Measurements from ENCODE around the gene TMC4. TPM values are rescaled to one million over a fixed set of nuclear protein-coding genes. Genes with fewer than 3 reads are reported as not detected.
"Not testable (repeated sequence)": the region's sequence is repeated elsewhere in the genome, so short reads cannot be mapped to it uniquely, and the experiment has no call there.

Gene TMC4
- total RNA-seq, 1 experiment from 2014 or later = 13.4 TPM

- Histone ChIP-seq H3F3A (ENCODE audit: low read length, unreplicated experiment) (peaks cover 33% of the 10 kb centered on the region), H3K9me2 (replicated peaks; ENCODE audit: low read length) (no peaks in the 10 kb centered on the region), H3K79me2 (ENCODE audit: low read length) (peaks cover 61% of the 10 kb centered on the region), H3K36me3 (ENCODE audit: low read depth, low read length) (peaks cover 52% of the 10 kb centered on the region), H3K27me3 (ENCODE audit: low read length) (no peaks in the 10 kb centered on the region), H3K9me3 (ENCODE audit: low read length) (no peaks in the 10 kb centered on the region), H3K4me1 (ENCODE audit: insufficient read depth, low read length) (peaks cover 47% of the 10 kb centered on the region), H2AFZ (ENCODE audit: low read length) (no peak overlapping the region), H4K20me1 (ENCODE audit: low read length) (peaks cover 72% of the 10 kb centered on the region), H3K4me3 (ENCODE audit: low read length) (no peak overlapping the region), H3K27ac (ENCODE audit: low read length) (no peak overlapping the region), H3K9ac (ENCODE audit: low read length) (no peak overlapping the region), H3K4me2 (ENCODE audit: low read length) (peak overlapping the region; percentile 32; the same call in 1 of the 2 replicates)
- ChIA-PET CTCF (no interaction called here), POLR2A (ENCODE audit: unreplicated experiment) (interaction anchor here (1.6 kb wide), 1 partner anchor 18 kb away, joined by 18 read pairs; the partner anchor contains the start of genes MBOAT7 and TSEN34)
- DNase-seq = peak; percentile 39
- peak; percentile 3 for ATAC-seq
- intact Hi-C loops (cut with micrococcal nuclease) = no loop called here
- TF ChIP-seq EZH2phosphoT487 (IDR thresholded peaks at IDR 0.05; ENCODE audit: borderline replicate concordance, low read length) = no peak
- no TSS peak for BruUV-seq (replicated peaks)
Measured at GRCh38 chr19:54208784-54209057, 35.8 kb upstream of the TMC4 start.

- Histone ChIP-seq H3K36me3 (ENCODE audit: low read depth, low read length) (peaks cover 58% of the 10 kb centered on the region), H3K4me1 (ENCODE audit: insufficient read depth, low read length) (peaks cover 53% of the 10 kb centered on the region), H3K9me3 (ENCODE audit: low read length) (no peaks in the 10 kb centered on the region), H3K27me3 (ENCODE audit: low read length) (no peaks in the 10 kb centered on the region), H3K4me2 (ENCODE audit: low read length) (no peak overlapping the region), H3K9ac (ENCODE audit: low read length) (no peak overlapping the region), H2AFZ (ENCODE audit: low read length) (no peak overlapping the region), H3F3A (ENCODE audit: low read length, unreplicated experiment) (peaks cover 36% of the 10 kb centered on the region), H4K20me1 (ENCODE audit: low read length) (peaks cover 78% of the 10 kb centered on the region), H3K79me2 (ENCODE audit: low read length) (peaks cover 66% of the 10 kb centered on the region), H3K4me3 (ENCODE audit: low read length) (no peak overlapping the region), H3K27ac (ENCODE audit: low read length) (no peak overlapping the region), H3K9me2 (replicated peaks; ENCODE audit: low read length) (no peaks in the 10 kb centered on the region)
- intact Hi-C loops (cut with micrococcal nuclease) = no loop called here
- DNase-seq (peak; percentile 35), ATAC-seq (peak; percentile 2; the same call in 1 of the 2 replicates)
- POLR2A ChIA-PET (ENCODE audit: unreplicated experiment) = no interaction called here
- BruUV-seq (replicated peaks) = no TSS peak
- CTCF ChIA-PET = no interaction called here
- no peak for TF ChIP-seq EZH2phosphoT487 (IDR thresholded peaks at IDR 0.05; ENCODE audit: borderline replicate concordance, low read length)
- TF ChIP-seq EZH2 (IDR thresholded peaks at IDR 0.05; ENCODE audit: low read length, unreplicated experiment) = no peak
- no peak for TF ChIP-seq CTCF (conservative IDR thresholded peaks at IDR 0.05; ENCODE audit: low read depth, low read length)
Measured at GRCh38 chr19:54207983-54208783, 35.2 kb upstream of the TMC4 start.

DNA sequence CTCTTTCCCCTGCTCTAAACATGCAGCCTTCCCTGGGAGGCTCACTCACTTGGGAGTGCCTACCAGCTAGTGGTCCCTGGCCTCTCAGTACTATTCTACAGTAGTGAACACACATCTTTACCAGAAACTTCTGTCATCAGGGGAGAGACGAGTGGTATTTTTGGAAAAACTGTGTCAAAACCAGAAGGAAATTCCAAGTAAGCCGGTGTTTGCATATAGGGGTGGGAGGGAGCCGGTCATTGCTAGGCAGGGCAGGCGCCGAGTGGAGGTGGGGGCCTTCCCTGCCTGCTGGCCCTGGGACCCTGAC is 34.7 kb upstream of the TMC4 start:
- H3F3A ChIP-seq (ENCODE audit: low read length, unreplicated experiment) = peaks cover 41% of the 10 kb centered on the region
- POLR2A ChIA-PET (ENCODE audit: unreplicated experiment) = no interaction called here
- BruUV-seq (replicated peaks) = no TSS peak
- CTCF ChIA-PET = no interaction called here
- H3K4me2 ChIP-seq (ENCODE audit: low read length) = no peak overlapping the region
- H3K27me3 ChIP-seq (ENCODE audit: low read length) = no peaks in the 10 kb centered on the region
- peaks cover 58% of the 10 kb centered on the region for H3K4me1 ChIP-seq (ENCODE audit: insufficient read depth, low read length)
- ATAC-seq = no peak
- peaks cover 63% of the 10 kb centered on the region for H3K36me3 ChIP-seq (ENCODE audit: low read depth, low read length)
- H3K9me2 ChIP-seq (replicated peaks; ENCODE audit: low read length) = no peaks in the 10 kb centered on the region
- H3K9me3 ChIP-seq (ENCODE audit: low read length) = no peaks in the 10 kb centered on the region
- no peak overlapping the region for H3K9ac ChIP-seq (ENCODE audit: low read length)
- TF ChIP-seq EZH2 (IDR thresholded peaks at IDR 0.05; ENCODE audit: low read length, unreplicated experiment) = no peak
- no peak for TF ChIP-seq EZH2phosphoT487 (IDR thresholded peaks at IDR 0.05; ENCODE audit: borderline replicate concordance, low read length)
- no peak for TF ChIP-seq CTCF (conservative IDR thresholded peaks at IDR 0.05; ENCODE audit: low read depth, low read length)
- no peak overlapping the region for H3K27ac ChIP-seq (ENCODE audit: low read length)
- no peak overlapping the region for H3K4me3 ChIP-seq (ENCODE audit: low read length)
- no peak overlapping the region for H2AFZ ChIP-seq (ENCODE audit: low read length)
- no peak for DNase-seq
- intact Hi-C loops (cut with micrococcal nuclease) = no loop called here
- peaks cover 70% of the 10 kb centered on the region for H3K79me2 ChIP-seq (ENCODE audit: low read length)
- peaks cover 83% of the 10 kb centered on the region for H4K20me1 ChIP-seq (ENCODE audit: low read length)

DNA sequence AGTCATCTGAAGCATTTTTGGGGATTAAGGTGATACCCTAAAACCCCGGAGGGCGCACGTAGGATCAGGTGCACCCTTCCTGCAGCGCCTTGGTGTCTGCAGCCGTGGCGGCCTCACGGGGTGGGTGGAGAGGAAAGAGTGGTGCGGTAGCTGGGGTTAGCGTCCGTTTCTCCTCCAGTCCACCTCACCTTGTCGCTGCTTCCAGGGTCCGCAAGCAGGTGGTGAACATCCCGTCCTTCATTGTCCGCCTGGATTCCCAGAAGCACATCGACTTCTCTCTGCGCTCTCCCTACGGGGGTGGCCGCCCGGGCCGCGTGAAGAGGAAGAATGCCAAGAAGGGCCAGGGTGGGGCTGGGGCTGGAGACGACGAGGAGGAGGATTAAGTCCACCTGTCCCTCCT is 34.2 kb upstream of the TMC4 start:
- not testable (repeated sequence) for H3K9me2 ChIP-seq (replicated peaks; ENCODE audit: low read length)

More for the DNA sequence above, 34.2 kb upstream of the TMC4 start:
- H3K9me3 ChIP-seq (ENCODE audit: low read length); H3K27me3 ChIP-seq (ENCODE audit: low read length); POLR2A ChIA-PET (ENCODE audit: unreplicated experiment); DNase-seq; H3K9ac ChIP-seq (ENCODE audit: low read length); BruUV-seq (replicated peaks); H3K4me3 ChIP-seq (ENCODE audit: low read length); ATAC-seq; H3K27ac ChIP-seq (ENCODE audit: low read length); H2AFZ ChIP-seq (ENCODE audit: low read length); intact Hi-C loops (cut with micrococcal nuclease); H3K4me2 ChIP-seq (ENCODE audit: low read length): not testable (repeated sequence)
- CTCF ChIA-PET = interaction anchor here (0.6 kb wide), 1 partner anchor 39 kb away, joined by 4 read pairs; no protein-coding TSS in a partner anchor
- peaks cover 62% of the 10 kb centered on the region for H3K4me1 ChIP-seq (ENCODE audit: insufficient read depth, low read length)
- H3K36me3 ChIP-seq (ENCODE audit: low read depth, low read length) = peaks cover 68% of the 10 kb centered on the region
- peaks cover 71% of the 10 kb centered on the region for H3K79me2 ChIP-seq (ENCODE audit: low read length)
- H3F3A ChIP-seq (ENCODE audit: low read length, unreplicated experiment) = peaks cover 44% of the 10 kb centered on the region
- H4K20me1 ChIP-seq (ENCODE audit: low read length) = peaks cover 87% of the 10 kb centered on the region

Measured in PC-3 (cell line).